Smooth muscle cell (in vitro differentiated cells): ENCODE data around the gene CMTR1. TPM values are rescaled to one million over a fixed set of nuclear protein-coding genes. Genes with fewer than 3 reads are reported as not detected.

Experiments used
- DNase-seq: peaks from one replicate; lab custom pipeline; 2025; ENCODE audit not compliant: unreplicated experiment; lab: John Stamatoyannopoulos, UW
- H2AFZ ChIP-seq: fragments of 200-600 bp; sonication (generic); 2 replicates; pipeline ENCODE4 v1.6.0; 2016; ENCODE audit warnings: antibody characterized with exemption, low read depth, mild to moderate bottlenecking
- H3F3A ChIP-seq: fragments of 200-600 bp; sonication (generic); 2 replicates; pipeline ENCODE4 v1.6.0; 2017; ENCODE audit warnings: antibody characterized with exemption, low read depth
- H3K27ac ChIP-seq: fragments of 200-600 bp; sonication (generic); 2 replicates; pipeline ENCODE4 v1.5.1; 2016; ENCODE audit warnings: low read depth, mild to moderate bottlenecking
- H3K27me3 ChIP-seq: fragments of 200-600 bp; sonication (generic); 2 replicates; pipeline ENCODE4 v1.6.1; 2016; ENCODE audit warnings: low read depth, mild to moderate bottlenecking
- H3K36me3 ChIP-seq: fragments of 200-600 bp; sonication (generic); 2 replicates; pipeline ENCODE4 v1.5.1; 2016; ENCODE audit warnings: low read depth
- H3K4me1 ChIP-seq: fragments of 200-600 bp; sonication (generic); 2 replicates; pipeline ENCODE4 v1.5.1; 2016; ENCODE audit warnings: low read depth
- H3K4me2 ChIP-seq: fragments of 200-600 bp; sonication (generic); 2 replicates; pipeline ENCODE4 v1.6.0; 2016; ENCODE audit warnings: mild to moderate bottlenecking
- H3K4me3 ChIP-seq: fragments of 200-600 bp; sonication (generic); 2 replicates; pipeline ENCODE4 v1.5.1; 2016; ENCODE audit warnings: mild to moderate bottlenecking
- H3K79me2 ChIP-seq: fragments of 200-600 bp; sonication (generic); 2 replicates; pipeline ENCODE4 v1.6.0; 2016; ENCODE audit warnings: low read depth, mild to moderate bottlenecking
- H3K9ac ChIP-seq: fragments of 200-600 bp; sonication (generic); 2 replicates; pipeline ENCODE4 v1.6.0; 2016; ENCODE audit warnings: low read depth
- H3K9me3 ChIP-seq: fragments of 200-600 bp; sonication (generic); replicated peaks from 2 replicates; pipeline ENCODE4 v1.5.1; 2016; ENCODE audit warnings: low read depth
- H4K20me1 ChIP-seq: fragments of 200-600 bp; sonication (generic); 2 replicates; pipeline ENCODE4 v1.6.0; 2016; ENCODE audit warnings: low read depth
- CTCF ChIP-seq: fragments of 200-600 bp; sonication (generic); IDR thresholded peaks from 2 replicates; pipeline ENCODE4 v1.5.1; 2017; ENCODE audit warnings: borderline replicate concordance, mild to moderate bottlenecking, antibody characterized with exemption; ENCODE audit not compliant: insufficient read depth, poor library complexity, severe bottlenecking
- WGBS: methylation state at CpG from one replicate; pipeline ENCODE4 v1.1.7; 2016; ENCODE audit warnings: low lambda C conversion rate; 5-methylcytosine and 5-hydroxymethylcytosine counted together
- polyA plus RNA-seq: library from polyadenylated mRNA; unstranded; fragments of >200 nt; fragmentation: Nextera tagmentation; extraction: Ambion mirVana; gene quantifications from 2 replicates; pipeline ENCODE4 v1.2.1, GENCODE V29; 2016
- total RNA-seq: library from RNA; depleted of rRNA; stranded (reverse); fragments of >200 nt; gene quantifications from 2 replicates; pipeline ENCODE4 v1.2.3, GENCODE V29; 2014

CMTR1 gene
- total and polyA plus RNA-seq, 2 experiments from 2014 or later = 19.3 to 20.0 TPM

GRCh38 chr6:37473364-37474095 lies 40.5 kb downstream of the CMTR1 start:
- Histone ChIP-seq H3K27me3 (no peaks in the 10 kb centered on the region), H3K4me3 (no peak overlapping the region), H3K9me3 (no peaks in the 10 kb centered on the region), H3K36me3 (peaks cover 5% of the 10 kb centered on the region), H2AFZ (no peak overlapping the region), H4K20me1 (peaks cover 3% of the 10 kb centered on the region), H3K27ac (no peak overlapping the region), H3K4me2 (no peak overlapping the region), H3K79me2 (no peaks in the 10 kb centered on the region), H3K4me1 (no peaks in the 10 kb centered on the region), H3F3A (no peaks in the 10 kb centered on the region), H3K9ac (no peak overlapping the region)
- no peak for DNase-seq
- no peak for TF ChIP-seq CTCF
- WGBS = 82% methylated on average over 8 of the region's 8 CpGs

DNA sequence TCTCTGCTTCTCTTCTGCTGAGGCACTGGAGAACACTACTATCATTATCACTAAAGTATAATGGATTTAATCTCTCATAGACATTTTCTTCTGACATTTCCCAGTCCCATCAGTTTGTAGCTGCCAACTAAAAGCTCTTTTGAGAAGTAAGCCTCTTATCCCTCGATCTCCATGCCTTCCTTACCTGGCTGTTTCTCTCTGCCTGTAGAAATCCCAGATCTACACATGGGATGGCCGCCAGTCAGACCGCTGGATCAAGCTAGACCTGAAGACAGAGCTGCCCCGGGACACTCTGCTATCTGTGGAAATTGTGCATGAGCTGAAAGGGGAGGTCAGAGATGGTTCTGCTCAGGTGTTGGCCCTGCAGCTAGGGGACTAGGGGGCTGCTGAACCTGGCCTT lies 41.3 kb downstream of the CMTR1 start:
- Histone ChIP-seq H3K4me2 (no peak overlapping the region), H3F3A (no peaks in the 10 kb centered on the region), H2AFZ (no peak overlapping the region), H3K27ac (no peak overlapping the region), H3K4me1 (no peaks in the 10 kb centered on the region), H3K9ac (no peak overlapping the region), H4K20me1 (no peaks in the 10 kb centered on the region), H3K27me3 (no peaks in the 10 kb centered on the region), H3K36me3 (peaks cover 5% of the 10 kb centered on the region), H3K4me3 (no peak overlapping the region), H3K9me3 (no peaks in the 10 kb centered on the region), H3K79me2 (no peaks in the 10 kb centered on the region)
- no peak for DNase-seq
- WGBS = 99% methylated on average over 4 of the region's 4 CpGs
- TF ChIP-seq CTCF = no peak

GRCh38 chr6:37477191-37477590 lies 44.2 kb downstream of the CMTR1 start:
- Histone ChIP-seq H3K4me1 (peaks cover 5% of the 10 kb centered on the region), H3K79me2 (no peaks in the 10 kb centered on the region), H3K27ac (no peak overlapping the region), H3K9ac (no peak overlapping the region), H2AFZ (no peak overlapping the region), H4K20me1 (no peaks in the 10 kb centered on the region), H3K4me3 (no peak overlapping the region), H3K27me3 (no peaks in the 10 kb centered on the region), H3K9me3 (no peaks in the 10 kb centered on the region), H3K4me2 (no peak overlapping the region), H3K36me3 (peaks cover 5% of the 10 kb centered on the region), H3F3A (no peaks in the 10 kb centered on the region)
- TF ChIP-seq CTCF = no peak
- DNase-seq = no peak
- 94% methylated on average over 3 of the region's 3 CpGs for WGBS
